A549 (cell line): ENCODE results near the gene AP1M1. TPM values are rescaled to one million over a fixed set of nuclear protein-coding genes. Genes with fewer than 3 reads are reported as not detected.

Experiments
- ATAC-seq, 2 experiments: fragments of 200-7000 bp in 1 of 2; fragments of >200 bp in 1 of 2; cut with Nextera tagmentation in 1 of 2; cut with Tn5 transposase in 1 of 2; 3 replicates each; pipeline versions ENCODE4 v1.8.0 to v1.9.1; 2018 to 2020; ENCODE audit warnings: mild to moderate bottlenecking in 1 of 2, moderate library complexity in 1 of 2
- CTCF ChIA-PET: fragments of 300-600 bp; sonication (Branson Sonifier 250); formaldehyde crosslinking; extraction: SDS; loops from one replicate; lab custom pipeline; 2021; ENCODE audit warnings: antibody characterized with exemption, inconsistent platforms; lab: Yijun Ruan, JAX
- POLR2A ChIA-PET: fragments of 350-600 bp; formaldehyde crosslinking; extraction: SDS; loops from one replicate; lab custom pipeline; 2021; ENCODE audit warnings: antibody characterized with exemption, inconsistent platforms; lab: Yijun Ruan, JAX
- DNase-seq, 2 experiments: peaks; one replicate each; pipeline versions ENCODE4 v3.0.0 to v3.0.0-alpha.2; 2011 to 2016; ENCODE audit warnings: low read depth in 1 of 2, low spot score in 1 of 2
- FAIRE-seq: peaks from 2 replicates; lab custom pipeline; 2011; peaks lifted over from hg19 to GRCh38; lab: Jason Lieb, UNC
- H3K27ac ChIP-seq, 2 experiments: fragments of >200 bp; sonication (Bioruptor Twin); formaldehyde crosslinking; 3 replicates each; pipeline ENCODE4 v1.5.1; 2016 to 2017
- H3K4me1 ChIP-seq: fragments of >200 bp; sonication (Bioruptor Twin); formaldehyde crosslinking; 3 replicates; pipeline ENCODE4 v1.6.1; 2016
- H3K4me2 ChIP-seq: fragments of >200 bp; sonication (Bioruptor Twin); formaldehyde crosslinking; 3 replicates; pipeline ENCODE4 v1.6.1; 2016
- H3K4me3 ChIP-seq: fragments of >200 bp; sonication (Bioruptor Twin); formaldehyde crosslinking; 3 replicates; pipeline ENCODE4 v1.5.1; 2016
- H3K9me3 ChIP-seq: fragments of >200 bp; sonication (Bioruptor Twin); formaldehyde crosslinking; 3 replicates; pipeline ENCODE4 v1.6.1; 2016
- CBX2 ChIP-seq: fragments of 200-600 bp; sonication (generic); IDR thresholded peaks from 2 replicates; pipeline ENCODE4 v1.6.1; 2016; ENCODE audit warnings: low read depth, mild to moderate bottlenecking, borderline replicate concordance
- CEBPB ChIP-seq, 2 experiments: fragments of >200 bp in 1 of 2; sonication (Bioruptor Twin) in 1 of 2; formaldehyde crosslinking in 1 of 2; IDR thresholded peaks; 2 replicates each; pipeline ENCODE4 v1.6.1; 2012 to 2016
- CHD4 ChIP-seq: fragments of 200-600 bp; sonication (generic); IDR thresholded peaks from 2 replicates; pipeline ENCODE4 v1.6.1; 2016; ENCODE audit warnings: antibody characterized with exemption, mild to moderate bottlenecking, borderline replicate concordance
- EHF ChIP-seq: fragments of 250-450 bp; sonication (Bioruptor Pico); IDR thresholded peaks from 2 replicates; pipeline ENCODE4 v1.5.0; 2020; ENCODE audit warnings: mild to moderate bottlenecking
- EP300 ChIP-seq, 2 experiments: fragments of >200 bp; sonication (Bioruptor Twin); formaldehyde crosslinking; IDR thresholded peaks; 2 replicates in 1 of 2; 3 replicates in 1 of 2; pipeline ENCODE4 v1.6.1; 2016 to 2017
- ESRRA ChIP-seq: fragments of 150-350 bp; IDR thresholded peaks from 2 replicates; pipeline ENCODE4 v1.6.1; 2014; ENCODE audit warnings: mild to moderate bottlenecking, low read length, borderline replicate concordance
- HDAC2 ChIP-seq: fragments of 200-600 bp; sonication (generic); IDR thresholded peaks from 2 replicates; pipeline ENCODE4 v1.6.1; 2016
- JUNB ChIP-seq: fragments of >200 bp; sonication (Bioruptor Twin); formaldehyde crosslinking; IDR thresholded peaks from 2 replicates; pipeline ENCODE4 v1.6.1; 2016
- KDM1A ChIP-seq: fragments of 200-600 bp; sonication (generic); IDR thresholded peaks from 2 replicates; pipeline ENCODE4 v1.6.1; 2016; ENCODE audit warnings: low read depth, mild to moderate bottlenecking
- MAFK ChIP-seq: fragments of 450-650 bp; IDR thresholded peaks from 2 replicates; pipeline ENCODE4 v1.6.1; 2014; ENCODE audit not compliant: partially characterized antibody
- MAZ ChIP-seq: fragments of 150-350 bp; IDR thresholded peaks from 2 replicates; pipeline ENCODE4 v1.6.1; 2014; ENCODE audit warnings: antibody characterized with exemption, low read depth, low read length, borderline replicate concordance
- NPAS2 ChIP-seq: fragments of 250-450 bp; sonication (Bioruptor Pico); IDR thresholded peaks from 2 replicates; pipeline ENCODE4 v1.8.0; 2022; ENCODE audit warnings: mild to moderate bottlenecking, moderate library complexity, borderline replicate concordance
- PHF8 ChIP-seq: fragments of 200-600 bp; sonication (generic); IDR thresholded peaks from 2 replicates; pipeline ENCODE4 v1.6.1; 2016; ENCODE audit warnings: low read depth, mild to moderate bottlenecking, antibody characterized with exemption, moderate library complexity, borderline replicate concordance
- POLR2AphosphoS2 ChIP-seq: conservative IDR thresholded peaks from 2 replicates; pipeline ENCODE4 v1.6.1; 2012; ENCODE audit warnings: low read length, improper control_type of control experiment, inconsistent platforms
- RNF2 ChIP-seq: fragments of 200-600 bp; sonication (generic); IDR thresholded peaks from 2 replicates; pipeline ENCODE4 v1.6.1; 2016; ENCODE audit warnings: low read depth, mild to moderate bottlenecking, antibody characterized with exemption, moderate library complexity, borderline replicate concordance
- ZC3H11A ChIP-seq: fragments of 450-650 bp; IDR thresholded peaks from 2 replicates; pipeline ENCODE4 v1.6.1; 2014; ENCODE audit warnings: antibody characterized with exemption, mild to moderate bottlenecking
- ZSCAN20 ChIP-seq: fragments of 250-450 bp; sonication (Bioruptor Pico); IDR thresholded peaks from 2 replicates; pipeline ENCODE4 v1.8.0; 2022; ENCODE audit warnings: mild to moderate bottlenecking, moderate library complexity
- WGBS: methylation state at CpG from one replicate; pipeline ENCODE4 v1.1.6; 2017; ENCODE audit errors: missing lambda C conversion rate; 5-methylcytosine and 5-hydroxymethylcytosine counted together
- polyA plus RNA-seq, 4 experiments: library from polyadenylated mRNA; depleted of rRNA in 3 of 4; stranded (reverse); fragments of >200 nt; fragmentation: RNase III in 1 of 4; extraction: RNeasy Plus Mini Kit Qiagen cat#74134 plus additional on column Dnase treatment in 1 of 4; gene quantifications; 2 replicates in 3 of 4; 3 replicates in 1 of 4; pipeline ENCODE4 v1.2.3, GENCODE V29; 2011 to 2017
- TF ChIP-seq, protein P1 (sequence below): fragments of >200 bp; sonication (Bioruptor Twin); formaldehyde crosslinking; IDR thresholded peaks from 3 replicates; pipeline ENCODE4 v1.5.1; 2016
- TF ChIP-seq, protein P2 (sequence below): fragments of 450-650 bp; IDR thresholded peaks from 2 replicates; pipeline ENCODE4 v1.6.1; 2014; ENCODE audit warnings: antibody characterized with exemption
- TF ChIP-seq, protein P3 (sequence below): fragments of 200-600 bp; sonication (generic); IDR thresholded peaks from 2 replicates; pipeline ENCODE4 v1.6.1; 2016; ENCODE audit warnings: antibody characterized with exemption, mild to moderate bottlenecking, moderate library complexity
- TF ChIP-seq, protein P4 (sequence below): fragments of 250-450 bp; sonication (Bioruptor Pico); IDR thresholded peaks from 2 replicates; pipeline ENCODE4 v1.5.0; 2020; ENCODE audit warnings: low read depth, mild to moderate bottlenecking, moderate library complexity

Gene AP1M1
- polyA plus RNA-seq, 2 of the 4 experiments (the other 2 are of a cell fraction): 42.5 to 63.0 TPM

DNA sequence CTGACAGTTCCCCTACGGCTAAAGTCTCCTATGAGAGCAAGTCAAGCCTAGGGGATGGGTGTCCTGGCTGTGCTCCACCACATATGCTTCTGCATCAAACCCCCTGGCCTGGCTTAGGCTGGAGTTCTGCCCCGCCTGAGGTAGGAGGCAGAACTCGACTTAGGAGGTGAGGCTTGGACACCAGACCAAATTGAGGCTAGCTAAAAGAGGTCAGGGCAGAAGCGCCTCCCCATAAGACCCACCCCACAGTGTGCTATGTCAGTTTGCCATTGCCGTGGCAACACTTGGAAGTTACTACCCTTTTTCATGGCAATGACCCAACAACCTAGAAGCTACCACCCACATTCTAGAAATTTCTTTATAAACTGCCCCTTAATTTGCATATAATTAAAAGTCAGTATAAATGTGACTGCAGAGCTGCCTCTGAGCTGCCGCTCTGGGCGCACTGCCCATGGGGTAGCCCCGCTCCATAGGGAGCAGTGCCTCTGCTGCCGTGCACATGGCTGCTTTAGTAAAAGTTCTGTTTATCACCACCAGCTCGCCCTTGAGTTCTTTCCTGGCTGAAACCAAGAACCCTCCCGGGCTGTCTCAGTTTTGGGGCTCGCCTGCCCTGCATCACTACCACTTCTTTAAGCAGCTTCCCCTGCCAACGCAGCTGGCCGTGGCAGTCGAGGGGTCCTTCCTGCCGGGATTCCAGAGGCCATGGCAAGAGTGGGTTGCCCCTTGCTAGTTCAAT lies 20.2 kb downstream of the AP1M1 start:
- H3K9me3 ChIP-seq: peaks cover 22% of the 10 kb centered on the region
- no peak overlapping the region for H3K4me2 ChIP-seq
- no peak for DNase-seq
- ChIA-PET POLR2A (no interaction called here), CTCF (interaction anchor here (1.0 to 1.1 kb wide), 2 partner anchors 11 to 165 kb away, joined by 3 to 5 read pairs; no protein-coding TSS in a partner anchor)
- no peak for FAIRE-seq
- no peak overlapping the region for H3K27ac ChIP-seq
- no peak for ATAC-seq
- H3K4me3 ChIP-seq: no peak overlapping the region
- no peaks in the 10 kb centered on the region for H3K4me1 ChIP-seq
- WGBS: 96% methylated on average over 13 of the region's 16 CpGs
- no peak for TF ChIP-seq ZSCAN20 (CRISPR knock-in tag)
- TF ChIP-seq HDAC2: no peak
- TF ChIP-seq ZC3H11A: no peak
- TF ChIP-seq MAFK: no peak
- no peak for TF ChIP-seq EP300 (IDR thresholded peaks at IDR 0.05)
- no peak for TF ChIP-seq MAZ
- TF ChIP-seq, protein P1, sequence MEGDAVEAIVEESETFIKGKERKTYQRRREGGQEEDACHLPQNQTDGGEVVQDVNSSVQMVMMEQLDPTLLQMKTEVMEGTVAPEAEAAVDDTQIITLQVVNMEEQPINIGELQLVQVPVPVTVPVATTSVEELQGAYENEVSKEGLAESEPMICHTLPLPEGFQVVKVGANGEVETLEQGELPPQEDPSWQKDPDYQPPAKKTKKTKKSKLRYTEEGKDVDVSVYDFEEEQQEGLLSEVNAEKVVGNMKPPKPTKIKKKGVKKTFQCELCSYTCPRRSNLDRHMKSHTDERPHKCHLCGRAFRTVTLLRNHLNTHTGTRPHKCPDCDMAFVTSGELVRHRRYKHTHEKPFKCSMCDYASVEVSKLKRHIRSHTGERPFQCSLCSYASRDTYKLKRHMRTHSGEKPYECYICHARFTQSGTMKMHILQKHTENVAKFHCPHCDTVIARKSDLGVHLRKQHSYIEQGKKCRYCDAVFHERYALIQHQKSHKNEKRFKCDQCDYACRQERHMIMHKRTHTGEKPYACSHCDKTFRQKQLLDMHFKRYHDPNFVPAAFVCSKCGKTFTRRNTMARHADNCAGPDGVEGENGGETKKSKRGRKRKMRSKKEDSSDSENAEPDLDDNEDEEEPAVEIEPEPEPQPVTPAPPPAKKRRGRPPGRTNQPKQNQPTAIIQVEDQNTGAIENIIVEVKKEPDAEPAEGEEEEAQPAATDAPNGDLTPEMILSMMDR: no peak
- TF ChIP-seq, protein P2, sequence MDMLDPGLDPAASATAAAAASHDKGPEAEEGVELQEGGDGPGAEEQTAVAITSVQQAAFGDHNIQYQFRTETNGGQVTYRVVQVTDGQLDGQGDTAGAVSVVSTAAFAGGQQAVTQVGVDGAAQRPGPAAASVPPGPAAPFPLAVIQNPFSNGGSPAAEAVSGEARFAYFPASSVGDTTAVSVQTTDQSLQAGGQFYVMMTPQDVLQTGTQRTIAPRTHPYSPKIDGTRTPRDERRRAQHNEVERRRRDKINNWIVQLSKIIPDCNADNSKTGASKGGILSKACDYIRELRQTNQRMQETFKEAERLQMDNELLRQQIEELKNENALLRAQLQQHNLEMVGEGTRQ: no peak
- TF ChIP-seq CHD4: no peak
- TF ChIP-seq, protein P3, sequence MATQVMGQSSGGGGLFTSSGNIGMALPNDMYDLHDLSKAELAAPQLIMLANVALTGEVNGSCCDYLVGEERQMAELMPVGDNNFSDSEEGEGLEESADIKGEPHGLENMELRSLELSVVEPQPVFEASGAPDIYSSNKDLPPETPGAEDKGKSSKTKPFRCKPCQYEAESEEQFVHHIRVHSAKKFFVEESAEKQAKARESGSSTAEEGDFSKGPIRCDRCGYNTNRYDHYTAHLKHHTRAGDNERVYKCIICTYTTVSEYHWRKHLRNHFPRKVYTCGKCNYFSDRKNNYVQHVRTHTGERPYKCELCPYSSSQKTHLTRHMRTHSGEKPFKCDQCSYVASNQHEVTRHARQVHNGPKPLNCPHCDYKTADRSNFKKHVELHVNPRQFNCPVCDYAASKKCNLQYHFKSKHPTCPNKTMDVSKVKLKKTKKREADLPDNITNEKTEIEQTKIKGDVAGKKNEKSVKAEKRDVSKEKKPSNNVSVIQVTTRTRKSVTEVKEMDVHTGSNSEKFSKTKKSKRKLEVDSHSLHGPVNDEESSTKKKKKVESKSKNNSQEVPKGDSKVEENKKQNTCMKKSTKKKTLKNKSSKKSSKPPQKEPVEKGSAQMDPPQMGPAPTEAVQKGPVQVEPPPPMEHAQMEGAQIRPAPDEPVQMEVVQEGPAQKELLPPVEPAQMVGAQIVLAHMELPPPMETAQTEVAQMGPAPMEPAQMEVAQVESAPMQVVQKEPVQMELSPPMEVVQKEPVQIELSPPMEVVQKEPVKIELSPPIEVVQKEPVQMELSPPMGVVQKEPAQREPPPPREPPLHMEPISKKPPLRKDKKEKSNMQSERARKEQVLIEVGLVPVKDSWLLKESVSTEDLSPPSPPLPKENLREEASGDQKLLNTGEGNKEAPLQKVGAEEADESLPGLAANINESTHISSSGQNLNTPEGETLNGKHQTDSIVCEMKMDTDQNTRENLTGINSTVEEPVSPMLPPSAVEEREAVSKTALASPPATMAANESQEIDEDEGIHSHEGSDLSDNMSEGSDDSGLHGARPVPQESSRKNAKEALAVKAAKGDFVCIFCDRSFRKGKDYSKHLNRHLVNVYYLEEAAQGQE: no peak
- TF ChIP-seq POLR2AphosphoS2: no peak

DNA sequence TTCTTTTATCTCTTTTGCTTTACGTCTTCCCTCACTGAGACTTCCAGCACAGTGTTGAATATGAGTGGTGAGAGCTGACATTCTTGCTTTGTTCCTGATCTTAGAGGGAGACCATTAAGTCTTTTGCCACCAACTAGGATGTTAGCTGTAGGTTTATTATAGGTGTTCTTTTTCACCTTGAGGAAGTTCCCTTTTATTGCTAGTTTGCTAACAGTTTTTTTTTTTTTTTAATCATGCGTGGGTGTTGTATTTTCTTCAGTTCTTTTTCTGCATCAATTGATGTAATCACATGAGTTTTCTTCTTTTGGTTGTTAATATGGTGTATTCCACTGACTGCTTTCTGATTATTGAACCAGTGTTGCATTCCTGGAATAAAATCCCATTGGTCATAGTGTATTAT lies 21.1 kb downstream of the AP1M1 start:
- CTCF ChIA-PET: no interaction called here
- POLR2A ChIA-PET: no interaction called here
- no peak for DNase-seq
- FAIRE-seq: no peak
- Histone ChIP-seq H3K4me3 (no peak overlapping the region), H3K27ac (no peak overlapping the region), H3K9me3 (peaks cover 22% of the 10 kb centered on the region), H3K4me1 (no peaks in the 10 kb centered on the region), H3K4me2 (no peak overlapping the region)
- TF ChIP-seq ESRRA: no peak
- TF ChIP-seq CBX2: no peak
- TF ChIP-seq, protein P2: no peak
- TF ChIP-seq, protein P4, sequence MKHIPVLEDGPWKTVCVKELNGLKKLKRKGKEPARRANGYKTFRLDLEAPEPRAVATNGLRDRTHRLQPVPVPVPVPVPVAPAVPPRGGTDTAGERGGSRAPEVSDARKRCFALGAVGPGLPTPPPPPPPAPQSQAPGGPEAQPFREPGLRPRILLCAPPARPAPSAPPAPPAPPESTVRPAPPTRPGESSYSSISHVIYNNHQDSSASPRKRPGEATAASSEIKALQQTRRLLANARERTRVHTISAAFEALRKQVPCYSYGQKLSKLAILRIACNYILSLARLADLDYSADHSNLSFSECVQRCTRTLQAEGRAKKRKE (CRISPR knock-in tag): no peak
- TF ChIP-seq EHF (CRISPR knock-in tag): no peak
- no peak for TF ChIP-seq PHF8
- no peak for TF ChIP-seq CEBPB (IDR thresholded peaks at IDR 0.05)
- TF ChIP-seq RNF2: no peak
- TF ChIP-seq NPAS2 (CRISPR knock-in tag): no peak
- no peak for TF ChIP-seq JUNB
- no peak for TF ChIP-seq KDM1A
- WGBS: 100% methylated on average over 2 of the region's 2 CpGs
- no peak for ATAC-seq
